Spleen (tissue), 7 donors: ENCODE measurements around the gene UBC.
A peak's percentile ranks its signal among the peaks of the same experiment; 100 is the strongest.

Experiments
- CTCF ChIP-seq, 11 experiments: fragments of 200-600 bp in 7 of 11; fragments of 450-650 bp in 4 of 11; sonication (generic) in 4 of 11; IDR thresholded peaks in 8 of 11; conservative IDR thresholded peaks in 3 of 11; 1 replicate in 7 of 11; 2 replicates in 4 of 11; pipeline versions ENCODE4 v1.4.0 to v1.8.0; 2016 to 2021; ENCODE audit warnings: antibody characterized with exemption in 11 of 11, inconsistent platforms in 4 of 11, mild to moderate bottlenecking in 1 of 11
- POLR2A ChIP-seq, 3 donors: fragments of 450-650 bp; IDR thresholded peaks; one replicate each; pipeline ENCODE4 v1.5.1; 2017; ENCODE audit warnings: antibody characterized with exemption in 3 of 3, mild to moderate bottlenecking in 1 of 3
- POLR2AphosphoS5 ChIP-seq, 3 donors: sonication (generic); formaldehyde crosslinking; IDR thresholded peaks; one replicate each; pipeline ENCODE4 v1.5.1; 2017; ENCODE audit warnings: antibody characterized with exemption in 3 of 3
- donor health status: DM: no; HTN: no; CAD: no; lungs with moderate emphysema.
- donor health status: DM: no; HTN: no; CAD: no.
- donor health status: DM: no; HTN: no; CAD: no.

DNA sequence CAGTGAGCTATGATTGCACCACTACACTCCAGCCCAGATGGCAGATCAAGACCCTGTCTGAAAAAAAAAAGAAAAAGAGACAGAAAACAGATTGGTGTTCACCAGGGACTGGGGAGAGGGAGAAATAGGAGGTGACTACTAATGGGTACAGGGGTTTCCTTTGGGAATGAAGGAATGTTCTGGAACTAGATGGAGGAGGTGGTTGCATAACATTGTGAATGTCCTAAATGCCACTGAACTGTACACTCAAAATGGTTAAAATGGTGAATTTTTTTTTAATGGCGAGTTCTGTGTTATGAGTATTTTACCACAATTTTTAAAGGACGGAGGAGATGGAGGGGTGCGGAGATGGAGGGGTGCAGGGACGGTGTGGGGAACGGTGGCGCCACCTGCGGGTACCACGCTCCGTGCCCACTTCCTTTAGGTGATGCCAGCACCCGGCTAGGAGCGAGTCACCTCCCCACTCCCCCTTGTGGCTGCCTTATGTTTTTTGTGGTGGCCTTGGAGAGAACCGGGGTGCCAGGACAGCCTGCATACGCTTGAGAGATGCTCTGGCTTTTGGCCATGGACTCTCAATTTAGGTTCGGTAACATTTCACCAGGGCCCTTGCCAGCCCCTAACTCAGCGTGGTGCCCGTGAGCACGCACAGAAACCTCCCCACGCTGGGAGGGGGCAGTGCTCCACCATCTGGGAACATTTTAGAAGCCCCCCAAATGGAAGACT, 16.1 kb downstream of the UBC start:
- no peak for TF ChIP-seq POLR2A (IDR thresholded peaks at IDR 0.05)
- peak in 2 of 3 donors; percentile 25 for TF ChIP-seq POLR2AphosphoS5 (IDR thresholded peaks at IDR 0.05)
- peak; percentile 49 to 76 (median 70) for TF ChIP-seq CTCF (IDR thresholded peaks at IDR 0.05 in 8 of 11, conservative IDR thresholded peaks at IDR 0.05 in 3 of 11)
